ENCODE results near the gene ZNF830.

DNA sequence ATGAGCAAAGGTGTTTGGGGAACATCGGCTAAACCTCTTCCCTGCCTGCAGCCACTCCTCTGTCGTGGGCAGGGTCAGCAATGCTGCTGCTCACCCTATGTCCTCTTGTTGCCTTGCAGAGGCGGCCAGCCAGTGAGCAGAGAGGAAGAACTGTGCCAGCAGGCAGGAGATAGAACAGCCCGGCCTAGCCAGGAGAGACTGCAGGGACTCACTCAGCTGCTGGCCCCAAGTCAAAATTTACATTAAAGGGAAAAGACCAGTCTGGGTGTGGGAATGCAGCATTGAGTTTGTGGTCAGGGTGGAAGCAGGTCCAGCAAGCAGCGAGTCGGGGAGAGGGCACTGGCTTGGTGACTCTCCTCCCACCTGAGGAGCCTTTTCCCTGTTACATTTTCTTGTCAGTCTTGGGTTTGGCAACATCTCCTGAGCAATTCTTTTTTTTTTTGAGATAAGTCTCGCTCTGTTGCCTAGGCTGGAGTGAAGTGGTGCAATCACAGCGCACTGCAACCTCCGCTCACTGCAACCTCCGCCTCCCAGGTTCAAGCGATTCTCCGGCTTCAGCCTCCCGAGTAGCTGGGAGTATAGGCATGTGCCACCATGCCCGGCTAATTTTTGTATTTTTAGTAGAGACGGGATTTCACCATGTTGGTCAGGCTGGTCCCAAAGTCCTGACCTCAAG, 41.7 kb downstream of the ZNF830 start:
- TF ChIP-seq PATZ1 (CRISPR knock-in tag; IDR thresholded peaks at IDR 0.05; ENCODE audit: borderline replicate concordance) (no peak), ARNTL (CRISPR knock-in tag; IDR thresholded peaks at IDR 0.05; ENCODE audit: borderline replicate concordance, low read depth) (no peak), ZFP3 (CRISPR knock-in tag; IDR thresholded peaks at IDR 0.05) (no peak)
- TF ChIP-seq, protein P1, sequence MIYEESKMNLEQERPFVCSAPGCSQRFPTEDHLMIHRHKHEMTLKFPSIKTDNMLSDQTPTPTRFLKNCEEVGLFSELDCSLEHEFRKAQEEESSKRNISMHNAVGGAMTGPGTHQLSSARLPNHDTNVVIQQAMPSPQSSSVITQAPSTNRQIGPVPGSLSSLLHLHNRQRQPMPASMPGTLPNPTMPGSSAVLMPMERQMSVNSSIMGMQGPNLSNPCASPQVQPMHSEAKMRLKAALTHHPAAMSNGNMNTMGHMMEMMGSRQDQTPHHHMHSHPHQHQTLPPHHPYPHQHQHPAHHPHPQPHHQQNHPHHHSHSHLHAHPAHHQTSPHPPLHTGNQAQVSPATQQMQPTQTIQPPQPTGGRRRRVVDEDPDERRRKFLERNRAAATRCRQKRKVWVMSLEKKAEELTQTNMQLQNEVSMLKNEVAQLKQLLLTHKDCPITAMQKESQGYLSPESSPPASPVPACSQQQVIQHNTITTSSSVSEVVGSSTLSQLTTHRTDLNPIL (CRISPR knock-in tag; IDR thresholded peaks at IDR 0.05; ENCODE audit: low read depth): no peak
